KMS-11 (cell line): ENCODE results near the gene EDEM3.

ENCODE experiments used
- H2AFZ ChIP-seq: fragments of 200-600 bp; sonication (generic); 2 replicates; pipeline ENCODE4 v1.6.1; 2016; ENCODE audit warnings: antibody characterized with exemption, mixed run types, low read depth
- H3K27ac ChIP-seq: fragments of 200-600 bp; sonication (generic); 2 replicates; pipeline ENCODE4 v1.6.1; 2016; ENCODE audit warnings: mild to moderate bottlenecking, mixed run types
- H3K27me3 ChIP-seq: fragments of 200-600 bp; sonication (generic); 2 replicates; pipeline ENCODE4 v1.6.1; 2017; ENCODE audit warnings: mild to moderate bottlenecking, low read depth, mixed run types, moderate library complexity; ENCODE audit not compliant: insufficient read depth
- H3K36me3 ChIP-seq: fragments of 200-600 bp; sonication (generic); 2 replicates; pipeline ENCODE4 v1.6.1; 2017; ENCODE audit warnings: mild to moderate bottlenecking, mixed run types; ENCODE audit not compliant: insufficient read depth
- H3K4me1 ChIP-seq: fragments of 200-600 bp; sonication (generic); 2 replicates; pipeline ENCODE4 v1.6.1; 2016; ENCODE audit warnings: mild to moderate bottlenecking, low read depth, mixed run types; ENCODE audit not compliant: poor library complexity, severe bottlenecking
- H3K4me2 ChIP-seq: fragments of 200-600 bp; sonication (generic); 2 replicates; pipeline ENCODE4 v1.7.0; 2016; ENCODE audit warnings: mild to moderate bottlenecking, mixed run types
- H3K4me3 ChIP-seq: fragments of 200-600 bp; sonication (generic); IDR thresholded peaks from 2 replicates; pipeline ENCODE4 v1.6.1; 2017; ENCODE audit warnings: low read depth, low read length, mixed read lengths; ENCODE audit not compliant: insufficient read depth
- H3K79me2 ChIP-seq: fragments of 200-600 bp; sonication (generic); 2 replicates; pipeline ENCODE4 v1.6.1; 2016; ENCODE audit warnings: low read depth, mixed run types; ENCODE audit not compliant: insufficient read depth
- H3K9ac ChIP-seq: fragments of 200-600 bp; sonication (generic); 2 replicates; pipeline ENCODE4 v1.6.1; 2016; ENCODE audit warnings: mild to moderate bottlenecking, mixed run types
- H4K20me1 ChIP-seq: fragments of 200-600 bp; sonication (generic); 2 replicates; pipeline ENCODE4 v1.6.1; 2016; ENCODE audit warnings: mild to moderate bottlenecking, mixed run types; ENCODE audit not compliant: insufficient read depth
- TF ChIP-seq, protein P1 (sequence below): fragments of 200-600 bp; sonication (generic); conservative IDR thresholded peaks from 2 replicates; pipeline ENCODE4 v1.6.1; 2017; ENCODE audit warnings: low read depth, mild to moderate bottlenecking, antibody characterized with exemption, low read length, moderate library complexity, mixed read lengths

Gene EDEM3

DNA sequence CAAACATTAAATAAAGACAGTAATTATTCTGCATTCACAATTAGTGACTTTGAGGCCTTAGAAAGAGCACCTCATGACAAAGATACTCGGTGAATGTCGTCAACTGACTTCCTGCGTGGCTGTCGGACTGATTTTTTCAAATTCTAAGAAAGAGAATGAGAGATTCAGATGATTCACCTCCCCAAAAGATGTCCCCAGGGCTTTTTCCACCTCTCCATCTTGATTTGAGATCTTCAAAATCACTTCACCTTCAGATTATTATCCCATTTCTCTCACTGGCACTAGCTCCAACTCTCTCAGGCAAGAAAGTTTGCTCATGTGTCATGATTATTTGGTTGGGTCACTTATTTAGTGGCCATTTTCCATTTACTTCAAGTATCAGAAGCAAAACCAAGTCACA, 5.0 kb upstream of the EDEM3 start:
- no peak overlapping the region for H3K27ac ChIP-seq
- TF ChIP-seq, protein P1, sequence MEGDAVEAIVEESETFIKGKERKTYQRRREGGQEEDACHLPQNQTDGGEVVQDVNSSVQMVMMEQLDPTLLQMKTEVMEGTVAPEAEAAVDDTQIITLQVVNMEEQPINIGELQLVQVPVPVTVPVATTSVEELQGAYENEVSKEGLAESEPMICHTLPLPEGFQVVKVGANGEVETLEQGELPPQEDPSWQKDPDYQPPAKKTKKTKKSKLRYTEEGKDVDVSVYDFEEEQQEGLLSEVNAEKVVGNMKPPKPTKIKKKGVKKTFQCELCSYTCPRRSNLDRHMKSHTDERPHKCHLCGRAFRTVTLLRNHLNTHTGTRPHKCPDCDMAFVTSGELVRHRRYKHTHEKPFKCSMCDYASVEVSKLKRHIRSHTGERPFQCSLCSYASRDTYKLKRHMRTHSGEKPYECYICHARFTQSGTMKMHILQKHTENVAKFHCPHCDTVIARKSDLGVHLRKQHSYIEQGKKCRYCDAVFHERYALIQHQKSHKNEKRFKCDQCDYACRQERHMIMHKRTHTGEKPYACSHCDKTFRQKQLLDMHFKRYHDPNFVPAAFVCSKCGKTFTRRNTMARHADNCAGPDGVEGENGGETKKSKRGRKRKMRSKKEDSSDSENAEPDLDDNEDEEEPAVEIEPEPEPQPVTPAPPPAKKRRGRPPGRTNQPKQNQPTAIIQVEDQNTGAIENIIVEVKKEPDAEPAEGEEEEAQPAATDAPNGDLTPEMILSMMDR, result no peak
- H3K4me3 ChIP-seq, result no peak overlapping the region
- H4K20me1 ChIP-seq, result no peaks in the 10 kb centered on the region
- no peak overlapping the region for H3K4me2 ChIP-seq
- H3K79me2 ChIP-seq, result no peaks in the 10 kb centered on the region; the same call in 1 of the 2 replicates
- no peaks in the 10 kb centered on the region for H3K27me3 ChIP-seq
- H3K4me1 ChIP-seq, result peaks cover 9% of the 10 kb centered on the region
- H2AFZ ChIP-seq, result no peak overlapping the region
- H3K36me3 ChIP-seq, result no peaks in the 10 kb centered on the region
- H3K9ac ChIP-seq, result no peak overlapping the region

DNA sequence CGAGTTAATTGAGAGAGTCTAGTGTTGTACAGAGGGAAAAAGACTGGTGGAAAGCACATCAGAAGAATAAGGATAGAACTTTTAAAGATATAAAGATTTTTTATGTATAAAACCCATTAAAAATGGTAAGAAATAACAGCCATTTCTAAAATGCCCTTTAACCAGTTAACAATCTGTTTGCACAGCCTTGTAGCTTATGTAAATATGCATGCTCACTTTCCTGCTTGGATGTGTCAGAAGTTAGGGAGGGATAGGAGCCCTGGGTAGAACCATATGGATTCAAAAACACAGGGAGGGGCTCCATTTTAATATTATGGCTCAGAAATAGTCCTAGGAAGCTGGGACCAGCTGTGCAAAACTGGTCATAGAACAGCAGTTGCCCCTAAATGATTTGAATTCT, 4.5 kb upstream of the EDEM3 start:
- no peak overlapping the region for H3K4me3 ChIP-seq
- TF ChIP-seq, protein P1, result no peak
- H3K9ac ChIP-seq, result no peak overlapping the region
- peaks cover 5% of the 10 kb centered on the region for H3K79me2 ChIP-seq
- no peaks in the 10 kb centered on the region for H3K36me3 ChIP-seq
- no peak overlapping the region for H3K27ac ChIP-seq
- peaks cover 9% of the 10 kb centered on the region for H3K4me1 ChIP-seq
- H4K20me1 ChIP-seq, result no peaks in the 10 kb centered on the region
- H3K27me3 ChIP-seq, result no peaks in the 10 kb centered on the region
- no peak overlapping the region for H3K4me2 ChIP-seq
- no peak overlapping the region for H2AFZ ChIP-seq

DNA sequence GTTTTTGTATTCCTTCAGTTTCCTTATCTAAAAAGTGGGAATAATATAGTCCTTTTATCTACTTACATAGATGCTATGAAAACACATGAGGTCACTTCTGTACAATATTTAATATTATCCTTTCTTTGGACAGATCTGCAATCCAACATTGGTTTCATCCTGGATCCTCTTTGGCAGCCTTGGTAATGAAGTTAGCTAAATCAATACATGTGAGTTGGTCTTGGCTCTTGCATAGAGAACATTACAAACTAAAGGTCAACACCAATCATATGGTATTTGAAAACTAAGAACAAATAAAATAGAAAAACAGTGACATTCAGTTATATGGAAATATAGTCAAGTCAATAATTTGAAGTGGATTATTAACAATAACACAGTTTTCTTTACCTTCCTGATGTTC, 3.2 kb upstream of the EDEM3 start:
- Histone ChIP-seq H3K79me2 (peaks cover 17% of the 10 kb centered on the region), H3K4me2 (no peak overlapping the region), H3K36me3 (0 out of 2 replicates have a peak, but pooled peaks cover 5% of the 10 kb centered on the region), H3K9ac (no peak overlapping the region), H3K4me3 (no peak overlapping the region), H3K27me3 (no peaks in the 10 kb centered on the region), H4K20me1 (no peaks in the 10 kb centered on the region), H3K27ac (no peak overlapping the region), H2AFZ (no peak overlapping the region), H3K4me1 (peaks cover 10% of the 10 kb centered on the region)
- TF ChIP-seq, protein P1, result no peak

DNA sequence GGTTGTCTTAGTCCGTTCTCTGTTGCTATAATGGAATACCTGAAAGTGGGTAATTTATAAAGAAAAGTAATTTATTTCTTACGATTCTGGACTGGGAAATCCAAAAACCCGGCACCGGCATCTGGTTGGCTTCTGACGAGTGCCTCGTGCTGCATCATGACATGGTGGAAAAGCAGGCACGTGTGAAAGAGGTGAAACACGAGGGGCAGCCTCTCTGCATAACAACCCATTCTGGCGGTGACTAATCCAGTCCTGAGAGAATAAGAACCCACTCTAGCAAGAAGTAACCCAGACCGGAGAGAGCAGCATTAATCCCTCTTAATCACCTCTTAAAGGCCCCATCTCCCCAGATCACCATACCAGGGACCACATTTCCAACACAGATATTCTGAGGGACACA, 2.7 kb upstream of the EDEM3 start:
- H3K79me2 ChIP-seq, result peaks cover 22% of the 10 kb centered on the region
- no peaks in the 10 kb centered on the region for H4K20me1 ChIP-seq
- H3K36me3 ChIP-seq, result peaks cover 7% of the 10 kb centered on the region; the same call in 1 of the 2 replicates
- TF ChIP-seq, protein P1, result no peak
- H3K9ac ChIP-seq, result no peak overlapping the region
- H3K4me3 ChIP-seq, result no peak overlapping the region
- H2AFZ ChIP-seq, result no peak overlapping the region
- H3K4me2 ChIP-seq, result no peak overlapping the region
- H3K27me3 ChIP-seq, result no peaks in the 10 kb centered on the region
- peaks cover 15% of the 10 kb centered on the region for H3K4me1 ChIP-seq
- H3K27ac ChIP-seq, result no peak overlapping the region
